Measurements from ENCODE around the gene COL6A3. TPM values are rescaled to one million over a fixed set of nuclear protein-coding genes. Genes with fewer than 3 reads are reported as not detected.
A peak's percentile ranks its signal among the peaks of the same experiment; 100 is the strongest.

COL6A3 gene
- total and polyA plus RNA-seq, 2 donors: 412 to 1,173 TPM

- H3K27ac ChIP-seq (ENCODE audit: low read depth): peak overlapping the region; percentile 13
- peaks cover 1% of the 10 kb centered on the region for H3K4me1 ChIP-seq (ENCODE audit: insufficient read depth)
- no peak for DNase-seq (ENCODE audit: extremely low spot score)
- H3K4me3 ChIP-seq (ENCODE audit: low read depth, low read length): no peak overlapping the region
- WGBS: 34% methylated on average over 5 of the region's 5 CpGs
- H3K36me3 ChIP-seq (ENCODE audit: insufficient read depth): no peaks in the 10 kb centered on the region
These were observed 89.1 kb downstream of the COL6A3 start for GRCh38 chr2:237324837-237325236.

- Histone ChIP-seq H3K4me3 (ENCODE audit: low read depth, low read length) (no peak overlapping the region), H3K4me1 (ENCODE audit: insufficient read depth) (peaks cover 1% of the 10 kb centered on the region), H3K36me3 (ENCODE audit: insufficient read depth) (no peaks in the 10 kb centered on the region), H3K27ac (ENCODE audit: low read depth) (peak overlapping the region; percentile 13)
- no peak for DNase-seq (ENCODE audit: extremely low spot score)
- WGBS: 52% methylated on average over 12 of the region's 12 CpGs
These were observed 89.5 kb downstream of the COL6A3 start for GRCh38 chr2:237324405-237324831.

- Histone ChIP-seq H3K27ac (ENCODE audit: low read depth) (no peak overlapping the region), H3K36me3 (ENCODE audit: insufficient read depth) (no peaks in the 10 kb centered on the region), H3K4me3 (ENCODE audit: low read depth, low read length) (no peak overlapping the region), H3K4me1 (ENCODE audit: insufficient read depth) (peaks cover 1% of the 10 kb centered on the region)
- 81% methylated on average over 8 of the region's 8 CpGs for WGBS
- no peak for DNase-seq (ENCODE audit: extremely low spot score)
These were observed 90.3 kb downstream of the COL6A3 start for GRCh38 chr2:237323656-237324055.

- Histone ChIP-seq H3K4me3 (ENCODE audit: low read depth, low read length) (no peak overlapping the region), H3K27ac (ENCODE audit: low read depth) (no peak overlapping the region), H3K36me3 (ENCODE audit: insufficient read depth) (no peaks in the 10 kb centered on the region), H3K4me1 (ENCODE audit: insufficient read depth) (peaks cover 1% of the 10 kb centered on the region)
- DNase-seq (ENCODE audit: extremely low spot score): no peak
- WGBS: 74% methylated on average over 4 of the region's 4 CpGs
These were observed 91.4 kb downstream of the COL6A3 start for GRCh38 chr2:237322564-237322963.

GRCh38 chr2:237321746-237322145, 92.2 kb downstream of the COL6A3 start:
- H3K4me1 ChIP-seq (ENCODE audit: insufficient read depth): peaks cover 1% of the 10 kb centered on the region
- DNase-seq (ENCODE audit: extremely low spot score): no peak
- no peak overlapping the region for H3K27ac ChIP-seq (ENCODE audit: low read depth)
- no peaks in the 10 kb centered on the region for H3K36me3 ChIP-seq (ENCODE audit: insufficient read depth)
- WGBS: 87% methylated on average over 7 of the region's 7 CpGs
- H3K4me3 ChIP-seq (ENCODE audit: low read depth, low read length): no peak overlapping the region

- peaks cover 1% of the 10 kb centered on the region for H3K4me1 ChIP-seq (ENCODE audit: insufficient read depth)
These were observed 93.0 kb downstream of the COL6A3 start for GRCh38 chr2:237320801-237321560.

GRCh38 chr2:237319887-237320286, 94.1 kb downstream of the COL6A3 start:
- WGBS: 79% methylated on average over 4 of the region's 4 CpGs
- DNase-seq (ENCODE audit: extremely low spot score): no peak
- Histone ChIP-seq H3K4me1 (ENCODE audit: insufficient read depth) (no peaks in the 10 kb centered on the region), H3K4me3 (ENCODE audit: low read depth, low read length) (no peak overlapping the region), H3K36me3 (ENCODE audit: insufficient read depth) (no peaks in the 10 kb centered on the region), H3K27ac (ENCODE audit: low read depth) (no peak overlapping the region)

More at GRCh38 chr2:237320801-237321560, 93.0 kb downstream of the COL6A3 start:
- no peaks in the 10 kb centered on the region for H3K36me3 ChIP-seq (ENCODE audit: insufficient read depth)
- no peak for DNase-seq (ENCODE audit: extremely low spot score)
- no peak overlapping the region for H3K27ac ChIP-seq (ENCODE audit: low read depth)
- H3K4me3 ChIP-seq (ENCODE audit: low read depth, low read length): no peak overlapping the region
- 49% methylated on average over 11 of the region's 11 CpGs for WGBS

GRCh38 chr2:237319086-237319820, 94.7 kb downstream of the COL6A3 start:
- Histone ChIP-seq H3K4me3 (ENCODE audit: low read depth, low read length) (no peak overlapping the region), H3K4me1 (ENCODE audit: insufficient read depth) (no peaks in the 10 kb centered on the region), H3K27ac (ENCODE audit: low read depth) (no peak overlapping the region), H3K36me3 (ENCODE audit: insufficient read depth) (no peaks in the 10 kb centered on the region)
- WGBS: 83% methylated on average over 15 of the region's 15 CpGs
- no peak for DNase-seq (ENCODE audit: extremely low spot score)

- Histone ChIP-seq H3K27ac (ENCODE audit: low read depth) (peak overlapping the region; percentile 68), H3K36me3 (ENCODE audit: insufficient read depth) (no peaks in the 10 kb centered on the region), H3K4me1 (ENCODE audit: insufficient read depth) (no peaks in the 10 kb centered on the region), H3K4me3 (ENCODE audit: low read depth, low read length) (no peak overlapping the region)
- no peak for DNase-seq (ENCODE audit: extremely low spot score)
- 73% methylated on average over 6 of the region's 6 CpGs for WGBS
These were observed 97.6 kb downstream of the COL6A3 start for GRCh38 chr2:237316339-237316738.

- no peaks in the 10 kb centered on the region for H3K36me3 ChIP-seq (ENCODE audit: insufficient read depth)
- DNase-seq (ENCODE audit: extremely low spot score): no peak
- H3K4me3 ChIP-seq (ENCODE audit: low read depth, low read length): no peak overlapping the region
- peak overlapping the region; percentile 68 for H3K27ac ChIP-seq (ENCODE audit: low read depth)
- no peaks in the 10 kb centered on the region for H3K4me1 ChIP-seq (ENCODE audit: insufficient read depth)
- WGBS: 19% methylated on average over 6 of the region's 6 CpGs
These were observed 98.1 kb downstream of the COL6A3 start for GRCh38 chr2:237315829-237316225.

GRCh38 chr2:237315170-237315828, 98.7 kb downstream of the COL6A3 start:
- peak; percentile 83 for DNase-seq (ENCODE audit: extremely low spot score)
- peak overlapping the region; percentile 68 for H3K27ac ChIP-seq (ENCODE audit: low read depth)
- no peaks in the 10 kb centered on the region for H3K4me1 ChIP-seq (ENCODE audit: insufficient read depth)
- H3K36me3 ChIP-seq (ENCODE audit: insufficient read depth): no peaks in the 10 kb centered on the region
- 13% methylated on average over 14 of the region's 14 CpGs for WGBS
- no peak overlapping the region for H3K4me3 ChIP-seq (ENCODE audit: low read depth, low read length)

GRCh38 chr2:237314681-237315080, 99.3 kb downstream of the COL6A3 start:
- Histone ChIP-seq H3K27ac (ENCODE audit: low read depth) (peak overlapping the region; percentile 68), H3K36me3 (ENCODE audit: insufficient read depth) (no peaks in the 10 kb centered on the region), H3K4me1 (ENCODE audit: insufficient read depth) (no peaks in the 10 kb centered on the region), H3K4me3 (ENCODE audit: low read depth, low read length) (no peak overlapping the region)
- 49% methylated on average over 3 of the region's 3 CpGs for WGBS
- DNase-seq (ENCODE audit: extremely low spot score): no peak

- Histone ChIP-seq H3K36me3 (ENCODE audit: insufficient read depth) (no peaks in the 10 kb centered on the region), H3K27ac (ENCODE audit: low read depth) (no peak overlapping the region), H3K4me1 (ENCODE audit: insufficient read depth) (no peaks in the 10 kb centered on the region), H3K4me3 (ENCODE audit: low read depth, low read length) (no peak overlapping the region)
- no peak for DNase-seq (ENCODE audit: extremely low spot score)
- WGBS: 50% methylated on average over 7 of the region's 7 CpGs
These were observed 99.8 kb downstream of the COL6A3 start for GRCh38 chr2:237314198-237314597.

Data from urinary bladder (tissue), 4 donors.